SU-DHL-6 (cell line): Measurements from ENCODE around the gene PGBD5.

Source experiments
- H2AFZ ChIP-seq: fragments of 200-600 bp; sonication (generic); 2 replicates; pipeline ENCODE4 v1.6.1; 2014; ENCODE audit warnings: low read depth, mild to moderate bottlenecking, moderate library complexity, mixed read lengths, antibody characterized with exemption, low read length; ENCODE audit not compliant: severe bottlenecking
- H3F3A ChIP-seq: fragments of 200-600 bp; shearing (Covaris generic); 2 replicates; pipeline ENCODE4 v1.6.0; 2016; ENCODE audit warnings: antibody characterized with exemption, mild to moderate bottlenecking; ENCODE audit not compliant: insufficient read depth
- H3K27ac ChIP-seq: fragments of 200-600 bp; sonication (generic); 2 replicates; pipeline ENCODE4 v1.5.1; 2016; ENCODE audit warnings: low read depth, mild to moderate bottlenecking, low read length, moderate library complexity, mixed read lengths
- H3K27me3 ChIP-seq: fragments of 200-600 bp; sonication (generic), shearing (Covaris generic); 2 replicates; pipeline ENCODE4 v1.6.0; 2014; ENCODE audit warnings: mild to moderate bottlenecking, low read length
- H3K36me3 ChIP-seq: fragments of 200-600 bp; sonication (generic); 2 replicates; pipeline ENCODE4 v1.6.1; 2014; ENCODE audit warnings: mild to moderate bottlenecking, low read length, mixed read lengths
- H3K4me2 ChIP-seq: fragments of 300-600, 200-600 bp; shearing (Covaris generic), sonication (generic); 2 replicates; pipeline ENCODE4 v1.6.0; 2014; ENCODE audit warnings: low read length, low read depth, mild to moderate bottlenecking; ENCODE audit not compliant: poor library complexity, severe bottlenecking
- H3K4me3 ChIP-seq: fragments of 200-600 bp; sonication (generic); 2 replicates; pipeline ENCODE4 v1.5.1; 2014; ENCODE audit warnings: antibody characterized with exemption, low read length, mild to moderate bottlenecking, mixed read lengths; ENCODE audit not compliant: insufficient read depth, poor library complexity, severe bottlenecking
- H3K79me2 ChIP-seq: fragments of 200-600 bp; sonication (generic); 2 replicates; pipeline ENCODE4 v1.6.1; 2014; ENCODE audit warnings: mild to moderate bottlenecking, low read length, moderate library complexity; ENCODE audit not compliant: insufficient read depth
- H3K9ac ChIP-seq: fragments of 200-600 bp; sonication (generic); 2 replicates; pipeline ENCODE4 v1.7.0; 2014; ENCODE audit warnings: mild to moderate bottlenecking, low read length
- H3K9me2 ChIP-seq: fragments of 200-600 bp; sonication (generic); replicated peaks from 2 replicates; pipeline ENCODE4 v1.6.1; 2014; ENCODE audit warnings: low read length; ENCODE audit not compliant: insufficient read depth
- H3K9me3 ChIP-seq: fragments of 200-600 bp; sonication (generic); 2 replicates; pipeline ENCODE4 v1.6.1; 2014; ENCODE audit warnings: low read length, mixed read lengths; ENCODE audit not compliant: insufficient read depth
- H4K20me1 ChIP-seq: fragments of 200-600 bp; sonication (generic); 2 replicates; pipeline ENCODE4 v1.6.1; 2014; ENCODE audit warnings: low read depth, mild to moderate bottlenecking, antibody characterized with exemption, low read length, moderate library complexity, mixed read lengths
- EZH2phosphoT487 ChIP-seq: fragments of 200-600 bp; sonication (generic), shearing (Covaris generic); conservative IDR thresholded peaks from 2 replicates; pipeline ENCODE4 v1.6.1; 2018; ENCODE audit warnings: mild to moderate bottlenecking, antibody characterized with exemption, low read length, moderate library complexity, mixed read lengths
- TF ChIP-seq, protein P1 (sequence below): fragments of 200-600 bp; sonication (generic); IDR thresholded peaks from one replicate; pipeline ENCODE4 v1.5.1; 2017; ENCODE audit warnings: antibody characterized with exemption, mild to moderate bottlenecking, low read length, moderate library complexity; ENCODE audit not compliant: insufficient read depth, poor library complexity, severe bottlenecking

The PGBD5 gene

DNA sequence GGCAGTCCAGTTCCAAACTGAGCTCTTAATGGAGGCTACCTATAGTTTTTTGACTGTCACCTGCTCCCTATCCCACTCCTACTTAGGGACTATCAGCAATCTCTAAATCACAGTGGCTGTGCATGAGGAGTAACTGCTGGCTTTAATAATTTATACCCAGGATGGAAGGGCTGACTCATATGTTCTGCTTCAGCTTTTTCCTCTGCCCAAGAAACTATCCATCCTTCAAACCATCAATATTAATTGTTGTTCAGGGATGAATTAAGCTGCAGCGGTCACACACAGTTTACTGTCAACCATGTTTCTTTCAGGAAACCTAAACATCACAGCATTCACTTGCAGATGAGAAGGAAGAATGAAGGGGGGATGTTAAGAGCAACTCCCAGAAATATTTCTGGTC, 9.0 kb upstream of the PGBD5 start:
- no peaks in the 10 kb centered on the region for H3K79me2 ChIP-seq
- no peaks in the 10 kb centered on the region for H3K27me3 ChIP-seq
- no peaks in the 10 kb centered on the region for H3F3A ChIP-seq
- H3K9me2 ChIP-seq, result no peaks in the 10 kb centered on the region
- no peaks in the 10 kb centered on the region for H3K9me3 ChIP-seq
- H2AFZ ChIP-seq, result no peak overlapping the region
- no peaks in the 10 kb centered on the region for H3K36me3 ChIP-seq
- no peak overlapping the region for H3K4me2 ChIP-seq
- TF ChIP-seq, protein P1, sequence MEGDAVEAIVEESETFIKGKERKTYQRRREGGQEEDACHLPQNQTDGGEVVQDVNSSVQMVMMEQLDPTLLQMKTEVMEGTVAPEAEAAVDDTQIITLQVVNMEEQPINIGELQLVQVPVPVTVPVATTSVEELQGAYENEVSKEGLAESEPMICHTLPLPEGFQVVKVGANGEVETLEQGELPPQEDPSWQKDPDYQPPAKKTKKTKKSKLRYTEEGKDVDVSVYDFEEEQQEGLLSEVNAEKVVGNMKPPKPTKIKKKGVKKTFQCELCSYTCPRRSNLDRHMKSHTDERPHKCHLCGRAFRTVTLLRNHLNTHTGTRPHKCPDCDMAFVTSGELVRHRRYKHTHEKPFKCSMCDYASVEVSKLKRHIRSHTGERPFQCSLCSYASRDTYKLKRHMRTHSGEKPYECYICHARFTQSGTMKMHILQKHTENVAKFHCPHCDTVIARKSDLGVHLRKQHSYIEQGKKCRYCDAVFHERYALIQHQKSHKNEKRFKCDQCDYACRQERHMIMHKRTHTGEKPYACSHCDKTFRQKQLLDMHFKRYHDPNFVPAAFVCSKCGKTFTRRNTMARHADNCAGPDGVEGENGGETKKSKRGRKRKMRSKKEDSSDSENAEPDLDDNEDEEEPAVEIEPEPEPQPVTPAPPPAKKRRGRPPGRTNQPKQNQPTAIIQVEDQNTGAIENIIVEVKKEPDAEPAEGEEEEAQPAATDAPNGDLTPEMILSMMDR, result no peak
- no peak for TF ChIP-seq EZH2phosphoT487
- H3K9ac ChIP-seq, result no peak overlapping the region
- H4K20me1 ChIP-seq, result no peaks in the 10 kb centered on the region
- no peak overlapping the region for H3K27ac ChIP-seq
- no peak overlapping the region for H3K4me3 ChIP-seq

DNA sequence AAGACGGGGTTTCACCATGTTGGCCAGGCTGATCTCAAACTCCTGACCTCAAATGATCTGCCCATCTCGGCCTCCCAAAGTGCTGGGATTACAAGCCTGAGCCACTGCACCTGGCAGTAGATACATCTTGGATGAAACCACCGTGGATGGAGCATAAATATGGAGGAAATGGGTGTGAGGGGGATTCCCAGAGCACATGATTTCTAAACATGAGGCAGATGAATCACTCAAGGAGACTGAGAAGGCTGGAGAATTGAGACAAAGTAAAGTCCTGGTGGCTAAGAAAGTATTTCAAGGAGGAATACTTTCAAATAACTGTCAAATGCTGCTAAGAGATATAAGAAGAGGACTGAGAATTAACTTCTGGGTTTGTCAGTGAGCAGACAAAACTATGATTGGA, 5.4 kb upstream of the PGBD5 start:
- H3K9me3 ChIP-seq, result no peaks in the 10 kb centered on the region
- no peak overlapping the region for H3K4me2 ChIP-seq
- H3K79me2 ChIP-seq, result no peaks in the 10 kb centered on the region

DNA sequence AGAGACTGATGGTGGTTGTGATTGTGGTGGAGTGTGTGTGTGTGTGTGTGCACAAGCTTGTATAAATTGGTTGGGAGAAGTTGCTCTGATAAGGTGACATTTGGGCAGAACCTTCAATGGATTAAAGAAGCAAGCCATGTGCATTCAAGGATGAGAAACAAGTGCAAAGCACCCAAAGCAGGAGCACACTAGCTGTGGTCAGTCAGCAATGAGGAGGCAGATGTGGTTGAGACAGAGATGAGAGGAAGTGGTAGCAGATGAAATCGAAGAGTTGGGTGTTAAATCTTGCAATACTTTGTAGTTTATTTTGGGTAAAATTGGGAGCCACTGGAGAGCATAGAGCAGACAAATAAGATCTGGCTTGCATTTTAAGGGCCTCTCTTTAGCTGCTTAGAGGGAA, 4.4 kb upstream of the PGBD5 start:
- Histone ChIP-seq H3K79me2 (no peaks in the 10 kb centered on the region), H3K4me3 (no peak overlapping the region), H3F3A (no peaks in the 10 kb centered on the region), H3K36me3 (no peaks in the 10 kb centered on the region), H3K4me2 (no peak overlapping the region), H3K9me3 (no peaks in the 10 kb centered on the region), H4K20me1 (no peaks in the 10 kb centered on the region), H3K9me2 (no peaks in the 10 kb centered on the region), H2AFZ (no peak overlapping the region), H3K27ac (no peak overlapping the region), H3K27me3 (no peaks in the 10 kb centered on the region), H3K9ac (no peak overlapping the region)
- TF ChIP-seq, protein P1, result no peak
- no peak for TF ChIP-seq EZH2phosphoT487

More for the DNA sequence above, 5.4 kb upstream of the PGBD5 start:
- no peak overlapping the region for H2AFZ ChIP-seq
- H3K4me3 ChIP-seq, result no peak overlapping the region
- H3F3A ChIP-seq, result no peaks in the 10 kb centered on the region
- no peaks in the 10 kb centered on the region for H3K36me3 ChIP-seq
- no peaks in the 10 kb centered on the region for H3K27me3 ChIP-seq
- no peaks in the 10 kb centered on the region for H3K9me2 ChIP-seq
- no peak overlapping the region for H3K9ac ChIP-seq
- H4K20me1 ChIP-seq, result no peaks in the 10 kb centered on the region
- no peak overlapping the region for H3K27ac ChIP-seq
- TF ChIP-seq, protein P1, result no peak
- no peak for TF ChIP-seq EZH2phosphoT487
